GM23248 (cell line): ENCODE data around the gene EIF4G3. TPM values are rescaled to one million over a fixed set of nuclear protein-coding genes. Genes with fewer than 3 reads are reported as not detected.
A peak's percentile ranks its signal among the peaks of the same experiment; 100 is the strongest.

Experiments
- DNase-seq: peaks from one replicate; pipeline ENCODE4 v3.0.0-alpha.2; 2015
- H2AFZ ChIP-seq: fragments of 200-600 bp; sonication (generic); 2 replicates; pipeline ENCODE4 v1.6.1; 2016; ENCODE audit warnings: antibody characterized with exemption
- H3F3A ChIP-seq: fragments of 200-600 bp; sonication (generic); 2 replicates; pipeline ENCODE4 v1.6.1; 2016; ENCODE audit warnings: mild to moderate bottlenecking, antibody characterized with exemption, mixed run types; ENCODE audit not compliant: insufficient read depth
- H3K27ac ChIP-seq: fragments of 200-600 bp; sonication (generic); 2 replicates; pipeline ENCODE4 v1.5.1; 2016; ENCODE audit warnings: mild to moderate bottlenecking
- H3K27me3 ChIP-seq: fragments of 200-600 bp; sonication (generic); replicated peaks from 2 replicates; pipeline ENCODE4 v1.6.1; 2016; ENCODE audit warnings: mild to moderate bottlenecking; ENCODE audit not compliant: insufficient read depth
- H3K36me3 ChIP-seq: fragments of 200-600 bp; sonication (generic); 2 replicates; pipeline ENCODE4 v1.6.1; 2016; ENCODE audit warnings: low read depth, mild to moderate bottlenecking
- H3K4me1 ChIP-seq: fragments of 200-600 bp; sonication (generic); 2 replicates; pipeline ENCODE4 v1.6.1; 2016; ENCODE audit warnings: mild to moderate bottlenecking; ENCODE audit not compliant: insufficient read depth
- H3K4me2 ChIP-seq: fragments of 200-600 bp; sonication (generic); one replicate; pipeline ENCODE4 v1.6.1; 2016; ENCODE audit warnings: mild to moderate bottlenecking; ENCODE audit not compliant: unreplicated experiment
- H3K4me3 ChIP-seq: fragments of 200-600 bp; sonication (generic); 2 replicates; pipeline ENCODE4 v1.5.1; 2016; ENCODE audit warnings: mild to moderate bottlenecking
- H3K79me2 ChIP-seq: fragments of 200-600 bp; sonication (generic); 2 replicates; pipeline ENCODE4 v1.6.1; 2016; ENCODE audit warnings: mild to moderate bottlenecking; ENCODE audit not compliant: insufficient read depth
- H3K9ac ChIP-seq: fragments of 200-600 bp; sonication (generic); 2 replicates; pipeline ENCODE4 v1.6.1; 2016; ENCODE audit warnings: mild to moderate bottlenecking
- H3K9me2 ChIP-seq: fragments of 200-600 bp; sonication (generic); 2 replicates; pipeline ENCODE4 v1.6.1; 2016; ENCODE audit warnings: mixed run types, mild to moderate bottlenecking, moderate library complexity; ENCODE audit not compliant: insufficient read depth
- H3K9me3 ChIP-seq: fragments of 200-600 bp; sonication (generic); one replicate; pipeline ENCODE4 v1.6.1; 2017; ENCODE audit warnings: low read depth
- H4K20me1 ChIP-seq: fragments of 200-600 bp; sonication (generic); 2 replicates; pipeline ENCODE4 v1.6.0; 2016; ENCODE audit not compliant: insufficient read depth
- EZH2 ChIP-seq: fragments of 200-600 bp; sonication (generic); IDR thresholded peaks from 2 replicates; pipeline ENCODE4 v1.6.1; 2018; ENCODE audit warnings: antibody characterized with exemption, mild to moderate bottlenecking; ENCODE audit not compliant: insufficient read depth, poor library complexity, severe bottlenecking
- EZH2phosphoT487 ChIP-seq: fragments of 200-600 bp; sonication (generic); IDR thresholded peaks from 2 replicates; pipeline ENCODE4 v1.6.1; 2018; ENCODE audit warnings: antibody characterized with exemption, moderate library complexity, mild to moderate bottlenecking, low read depth; ENCODE audit not compliant: insufficient read depth
- WGBS, 2 experiments: methylation state at CpG; one replicate each; pipeline ENCODE4 v1.1.6; 2015 to 2017; ENCODE audit warnings: low lambda C conversion rate in 2 of 2, low coverage in 1 of 2; ENCODE audit errors: missing lambda C conversion rate in 2 of 2; 5-methylcytosine and 5-hydroxymethylcytosine counted together
- in situ Hi-C: fragments of 300-500 bp; cut with MboI; formaldehyde crosslinking; loops from 2 replicates; pipeline ENCODE4 v1.15.0; 2020
- polyA plus RNA-seq: library from polyadenylated mRNA; unstranded; fragments of >200 nt; fragmentation: Nextera tagmentation; extraction: Ambion mirVana; gene quantifications from 2 replicates; pipeline ENCODE4 v1.2.1, GENCODE V29; 2016
- total RNA-seq: library from RNA; depleted of rRNA; stranded (reverse); fragments of >200 nt; shearing (Covaris generic); gene quantifications from 2 replicates; pipeline ENCODE4 v1.2.3, GENCODE V29; 2014

Gene EIF4G3
- total and polyA plus RNA-seq, 2 experiments from 2014 or later: 24.0 to 43.1 TPM

DNA sequence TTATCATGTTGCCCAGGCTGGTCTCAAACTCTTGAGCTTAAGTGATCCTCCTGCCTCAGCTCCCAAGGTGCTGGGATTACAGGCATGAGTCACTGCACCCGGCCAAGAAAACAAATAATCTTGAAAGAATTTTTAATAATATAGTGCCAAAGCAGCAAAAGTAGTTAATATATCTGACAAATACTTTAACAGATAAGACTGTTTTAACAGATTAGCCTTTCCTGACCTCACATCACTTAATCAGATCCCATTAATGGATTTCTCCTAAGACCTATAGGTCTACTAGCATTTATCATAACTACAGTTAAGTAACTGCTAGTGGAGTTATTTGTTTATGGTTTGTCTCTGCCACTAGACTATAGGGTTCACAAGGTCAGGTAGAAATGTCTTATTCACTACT is 328.5 kb downstream of the EIF4G3 start:
- H3K4me1 ChIP-seq: peaks cover 8% of the 10 kb centered on the region
- no peak overlapping the region for H3K4me2 ChIP-seq
- no peaks in the 10 kb centered on the region for H3K9me3 ChIP-seq
- no peaks in the 10 kb centered on the region for H3K79me2 ChIP-seq
- H3K27ac ChIP-seq: no peak overlapping the region
- no peaks in the 10 kb centered on the region for H3K27me3 ChIP-seq
- no peak overlapping the region for H3K9ac ChIP-seq
- H3K9me2 ChIP-seq: no peaks in the 10 kb centered on the region
- H2AFZ ChIP-seq: no peak overlapping the region
- 71 to 85% methylated on average over 1 of the region's 1 CpG for WGBS, 2 experiments
- in situ Hi-C loops: no loop called here
- H3K4me3 ChIP-seq: no peak overlapping the region
- peak; percentile 14 for DNase-seq
- H3F3A ChIP-seq: peaks cover 20% of the 10 kb centered on the region; the same call in 1 of the 2 replicates
- H4K20me1 ChIP-seq: no peaks in the 10 kb centered on the region; the same call in 1 of the 2 replicates
- H3K36me3 ChIP-seq: peaks cover 48% of the 10 kb centered on the region
- no peak for TF ChIP-seq EZH2
- TF ChIP-seq EZH2phosphoT487: no peak

DNA sequence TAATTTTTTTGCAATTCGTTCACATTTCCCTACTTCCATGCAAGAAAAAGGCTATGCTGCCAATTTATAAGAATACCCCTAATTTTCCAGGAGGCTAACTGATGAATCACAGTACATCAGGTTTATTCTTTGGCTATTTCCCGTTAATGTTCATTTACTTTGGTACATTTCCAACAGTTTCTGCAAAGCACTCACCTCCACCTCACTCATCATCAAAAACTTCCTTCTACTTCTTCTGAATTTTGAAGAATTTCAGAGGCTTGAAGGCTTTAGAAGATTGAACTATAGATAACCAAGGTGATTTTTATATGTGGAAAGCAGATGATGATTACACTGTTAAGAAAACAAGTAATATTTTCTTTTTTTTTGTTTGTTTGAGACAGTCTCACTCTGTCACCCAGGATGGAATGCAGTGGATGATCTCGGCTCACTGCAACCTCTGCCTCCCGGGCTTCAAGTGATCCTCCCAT is 329.1 kb downstream of the EIF4G3 start:
- no peak for TF ChIP-seq EZH2
- TF ChIP-seq EZH2phosphoT487: no peak
- Histone ChIP-seq H3K9me3 (no peaks in the 10 kb centered on the region), H3K4me3 (no peak overlapping the region), H3K4me2 (no peak overlapping the region), H3K9me2 (no peaks in the 10 kb centered on the region), H3K9ac (no peak overlapping the region), H2AFZ (no peak overlapping the region), H3K79me2 (no peaks in the 10 kb centered on the region), H3F3A (peaks cover 20% of the 10 kb centered on the region; the same call in 1 of the 2 replicates), H3K27ac (no peak overlapping the region), H4K20me1 (no peaks in the 10 kb centered on the region; the same call in 1 of the 2 replicates), H3K36me3 (peaks cover 43% of the 10 kb centered on the region), H3K4me1 (peaks cover 8% of the 10 kb centered on the region), H3K27me3 (no peaks in the 10 kb centered on the region)
- peak; percentile 14 for DNase-seq
- 85 to 87% methylated on average over 4 of the region's 4 CpGs for WGBS, 2 experiments
- in situ Hi-C loops: no loop called here

DNA sequence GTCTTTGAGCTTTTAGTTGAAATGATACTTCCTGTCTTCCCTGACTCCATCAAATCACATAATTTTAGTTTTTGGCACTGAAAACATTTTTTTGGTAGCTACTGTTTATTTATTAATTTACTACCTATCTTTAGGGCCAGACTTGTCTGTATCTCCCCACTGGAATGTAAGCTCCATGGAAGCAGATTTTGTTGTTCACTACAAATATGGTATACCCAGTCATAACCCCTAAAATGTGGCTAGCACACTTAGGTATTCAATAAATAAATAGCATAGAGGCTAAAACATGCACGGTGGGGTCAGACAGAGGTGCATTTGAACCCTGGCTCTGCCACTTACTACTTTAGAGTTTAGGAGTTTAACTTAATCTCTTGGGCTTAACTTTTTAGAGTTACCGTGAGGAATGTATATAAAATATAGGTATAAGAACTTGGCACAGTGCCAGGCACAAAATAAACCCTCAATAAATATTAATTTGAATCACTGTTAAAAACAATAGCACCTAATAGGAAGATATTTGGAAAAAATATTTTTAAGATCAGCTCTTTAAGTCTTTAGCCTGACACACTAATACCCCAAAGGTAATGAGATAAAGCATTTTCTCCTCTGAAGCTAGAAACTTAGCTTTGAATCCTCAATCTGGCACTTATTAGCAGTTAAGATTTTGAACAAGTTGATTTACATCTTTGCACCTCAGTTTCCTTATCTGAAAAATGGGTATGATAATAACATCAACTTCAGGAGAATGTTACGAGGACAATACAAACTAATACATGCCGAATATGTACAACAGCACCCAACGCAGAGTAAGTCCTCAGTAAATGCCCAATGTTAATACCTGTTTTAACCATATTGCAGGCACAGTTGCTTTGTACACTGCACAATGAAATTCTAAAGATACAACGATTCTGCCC is 330.0 kb downstream of the EIF4G3 start:
- DNase-seq: no peak
- Histone ChIP-seq H3K9ac (no peak overlapping the region), H3K9me2 (no peaks in the 10 kb centered on the region), H4K20me1 (no peaks in the 10 kb centered on the region; the same call in 1 of the 2 replicates), H3K4me2 (no peak overlapping the region), H3K36me3 (peaks cover 42% of the 10 kb centered on the region), H3K9me3 (no peaks in the 10 kb centered on the region), H3K4me1 (peaks cover 8% of the 10 kb centered on the region), H3K27me3 (no peaks in the 10 kb centered on the region), H3K4me3 (no peak overlapping the region), H3F3A (peaks cover 20% of the 10 kb centered on the region; the same call in 1 of the 2 replicates), H2AFZ (no peak overlapping the region), H3K79me2 (no peaks in the 10 kb centered on the region), H3K27ac (no peak overlapping the region)
- in situ Hi-C loops: no loop called here
- WGBS, 2 experiments: 94 to 95% methylated on average over 6 of the region's 6 CpGs
- TF ChIP-seq EZH2 (no peak), EZH2phosphoT487 (no peak)

DNA sequence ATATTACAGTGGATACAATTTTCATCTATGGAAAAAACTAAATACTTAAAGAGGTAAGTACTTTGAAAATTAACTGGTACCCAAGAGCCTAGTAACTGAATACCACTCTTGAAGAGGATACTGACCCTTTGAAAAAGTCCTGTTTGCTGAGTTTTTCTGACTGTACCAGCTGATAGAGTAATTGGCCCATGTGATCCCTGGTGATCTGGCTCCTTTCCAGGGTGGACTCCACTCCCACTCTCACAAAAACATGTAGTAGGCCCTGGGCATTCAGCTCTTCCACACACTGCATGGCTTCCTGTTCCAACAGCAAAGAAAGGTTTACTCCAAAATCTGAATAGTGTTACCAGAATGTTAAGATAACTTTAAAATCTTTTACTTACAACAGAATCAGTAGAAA is 336.0 kb downstream of the EIF4G3 start:
- Histone ChIP-seq H3K9me2 (no peaks in the 10 kb centered on the region), H3K36me3 (peaks cover 23% of the 10 kb centered on the region), H3K4me1 (no peaks in the 10 kb centered on the region), H4K20me1 (no peaks in the 10 kb centered on the region; the same call in 1 of the 2 replicates), H3F3A (no peaks in the 10 kb centered on the region), H3K27ac (no peak overlapping the region), H3K4me3 (no peak overlapping the region), H3K4me2 (no peak overlapping the region), H3K27me3 (no peaks in the 10 kb centered on the region), H2AFZ (no peak overlapping the region), H3K9ac (no peak overlapping the region), H3K79me2 (no peaks in the 10 kb centered on the region), H3K9me3 (no peaks in the 10 kb centered on the region)
- TF ChIP-seq EZH2: no peak
- TF ChIP-seq EZH2phosphoT487: no peak
- DNase-seq: no peak
- in situ Hi-C loops: no loop called here
